HG02840 (cell line): Measurements from ENCODE around the gene CLIP3.

ENCODE experiments used
- ATAC-seq: cut with Tn5 transposase; IDR thresholded peaks from one replicate; pipeline ENCODE4 v1.9.1; 2021; ENCODE audit warnings: mild to moderate bottlenecking, moderate library complexity, moderate number of reproducible peaks; ENCODE audit not compliant: unreplicated experiment, low FRiP score

CLIP3 gene

GRCh38 chr19:36009633-36010379 lies 22.9 kb downstream of the CLIP3 start:
- ATAC-seq = no peak

- no peak for ATAC-seq
These were observed 23.5 kb downstream of the CLIP3 start for GRCh38 chr19:36009220-36009619.

- ATAC-seq = no peak
These were observed 24.2 kb downstream of the CLIP3 start, which contains the start of gene SYNE4 for GRCh38 chr19:36008336-36008978. Gene SYNE4 (minus strand): TSS chr19:36008813. CDS start chr19:36008681, 132 bp downstream.

GRCh38 chr19:36006955-36007354 lies 25.7 kb downstream of the CLIP3 start:
- ATAC-seq = no peak

GRCh38 chr19:36003284-36003683 lies 29.4 kb downstream of the CLIP3 start:
- no peak for ATAC-seq

GRCh38 chr19:36001605-36002004 lies 31.1 kb downstream of the CLIP3 start:
- ATAC-seq = no peak

- no peak for ATAC-seq
These were observed 35.9 kb downstream of the CLIP3 start for GRCh38 chr19:35996777-35997176.

GRCh38 chr19:35995048-35995993 lies 37.4 kb downstream of the CLIP3 start, which contains the start of gene SDHAF1:
Gene SDHAF1 (plus strand): TSS chr19:35995188. CDS start chr19:35995275, 87 bp downstream.
- peak; percentile 76 for ATAC-seq

- ATAC-seq = no peak
These were observed 38.6 kb downstream of the CLIP3 start for GRCh38 chr19:35993923-35994598.

- ATAC-seq = no peak
These were observed 39.5 kb downstream of the CLIP3 start for GRCh38 chr19:35992907-35993765.

- ATAC-seq = no peak
These were observed 40.8 kb downstream of the CLIP3 start for GRCh38 chr19:35991731-35992450.

GRCh38 chr19:35990771-35991730 lies 41.6 kb downstream of the CLIP3 start:
- no peak for ATAC-seq

- ATAC-seq = no peak
These were observed 42.5 kb downstream of the CLIP3 start for GRCh38 chr19:35990156-35990555.

GRCh38 chr19:35988824-35989223 lies 43.8 kb downstream of the CLIP3 start:
- no peak for ATAC-seq

- ATAC-seq = no peak
These were observed 45.1 kb downstream of the CLIP3 start for GRCh38 chr19:35987571-35987896.

- no peak for ATAC-seq
These were observed 45.8 kb downstream of the CLIP3 start for GRCh38 chr19:35986664-35987570.

GRCh38 chr19:35986111-35986510 lies 46.6 kb downstream of the CLIP3 start:
- ATAC-seq = no peak
